GM23338 (cell line): ENCODE data around the gene ISG15. TPM values are rescaled to one million over a fixed set of nuclear protein-coding genes. Genes with fewer than 3 reads are reported as not detected.
"Not testable (repeated sequence)": the region's sequence is repeated elsewhere in the genome, so short reads cannot be mapped to it uniquely, and the experiment has no call there.

Source experiments
- ATAC-seq: fragments of 200-7000 bp; cut with Tn5 transposase; 3 replicates; pipeline ENCODE4 v1.9.1; 2020
- DNase-seq: peaks from one replicate; pipeline ENCODE4 v3.0.0-alpha.2; 2015; ENCODE audit warnings: low spot score
- H2AFZ ChIP-seq: fragments of 200-600 bp; sonication (generic); 2 replicates; pipeline ENCODE4 v1.8.0; 2016; ENCODE audit warnings: antibody characterized with exemption, mild to moderate bottlenecking, moderate library complexity
- H3F3A ChIP-seq: fragments of 200-600 bp; sonication (generic); replicated peaks from 2 replicates; pipeline ENCODE4 v1.8.0; 2017; ENCODE audit warnings: antibody characterized with exemption, mixed run types, low read depth
- H3K27ac ChIP-seq: fragments of 200-600 bp; sonication (generic); 2 replicates; pipeline ENCODE4 v1.6.1; 2016; ENCODE audit warnings: low read depth
- H3K27me3 ChIP-seq: fragments of 200-600 bp; sonication (generic); 2 replicates; pipeline ENCODE4 v1.8.0; 2016; ENCODE audit warnings: mild to moderate bottlenecking, mixed run types, moderate library complexity; ENCODE audit not compliant: insufficient read depth
- H3K36me3 ChIP-seq: fragments of 200-600 bp; sonication (generic); 2 replicates; pipeline ENCODE4 v1.8.0; 2016; ENCODE audit warnings: mild to moderate bottlenecking; ENCODE audit not compliant: insufficient read depth
- H3K4me1 ChIP-seq: fragments of 200-600 bp; sonication (generic); 2 replicates; pipeline ENCODE4 v1.8.0; 2016; ENCODE audit warnings: mild to moderate bottlenecking, moderate library complexity; ENCODE audit not compliant: insufficient read depth
- H3K4me2 ChIP-seq: fragments of 200-600 bp; sonication (generic); 2 replicates; pipeline ENCODE4 v1.7.1; 2017; ENCODE audit warnings: mixed run types
- H3K4me3 ChIP-seq: fragments of 200-600 bp; sonication (generic); 2 replicates; pipeline ENCODE4 v1.6.1; 2016; ENCODE audit warnings: mixed run types
- H3K79me2 ChIP-seq: fragments of 200-600 bp; sonication (generic); replicated peaks from 2 replicates; pipeline ENCODE4 v1.8.0; 2017; ENCODE audit warnings: mild to moderate bottlenecking; ENCODE audit not compliant: insufficient read depth
- H3K9me2 ChIP-seq: fragments of 200-600 bp; sonication (generic); 2 replicates; pipeline ENCODE4 v1.8.0; 2017; ENCODE audit not compliant: insufficient read depth
- H4K20me1 ChIP-seq: fragments of 200-600 bp; sonication (generic); replicated peaks from 2 replicates; pipeline ENCODE4 v1.8.0; 2017; ENCODE audit warnings: mild to moderate bottlenecking; ENCODE audit not compliant: insufficient read depth
- H3K27ac Mint-ChIP-seq: 2 replicates; pipeline ENCODE4 v1.8.0; 2020; ENCODE audit warnings: inconsistent platforms, mild to moderate bottlenecking, moderate library complexity, mixed read lengths
- H3K27me3 Mint-ChIP-seq: 3 replicates; pipeline ENCODE4 v1.8.0; 2022; ENCODE audit warnings: low read depth, mild to moderate bottlenecking, moderate library complexity, mixed read lengths, inconsistent platforms; ENCODE audit not compliant: insufficient read depth, poor library complexity
- H3K36me3 Mint-ChIP-seq: 3 replicates; pipeline ENCODE4 v1.8.0; 2021; ENCODE audit warnings: low read depth, mild to moderate bottlenecking, inconsistent platforms, moderate library complexity, mixed read lengths
- H3K4me1 Mint-ChIP-seq: 3 replicates; pipeline ENCODE4 v1.8.0; 2020; ENCODE audit warnings: mild to moderate bottlenecking, inconsistent platforms, mixed read lengths
- H3K4me3 Mint-ChIP-seq: 3 replicates; pipeline ENCODE4 v1.8.0; 2021; ENCODE audit warnings: moderate library complexity, mild to moderate bottlenecking, inconsistent platforms, mixed read lengths
- H3K9me3 Mint-ChIP-seq: 3 replicates; pipeline ENCODE4 v1.8.0; 2020; ENCODE audit warnings: moderate library complexity, mild to moderate bottlenecking, inconsistent platforms, mixed read lengths
- CREB1 ChIP-seq: fragments of 250-450 bp; sonication (Bioruptor Pico); IDR thresholded peaks from 2 replicates; pipeline ENCODE4 v1.5.0; 2020; ENCODE audit warnings: low read depth, mild to moderate bottlenecking, moderate library complexity
- CTCF ChIP-seq, 2 experiments: fragments of 200-600 bp in 1 of 2; sonication (generic) in 1 of 2; conservative IDR thresholded peaks; 2 replicates each; pipeline versions ENCODE4 v1.5.1 to v1.6.1; 2016 to 2017; ENCODE audit warnings: antibody characterized with exemption in 2 of 2, low read depth in 2 of 2, mild to moderate bottlenecking in 2 of 2, moderate library complexity in 1 of 2
- EZH2phosphoT487 ChIP-seq: fragments of 200-600 bp; sonication (generic); IDR thresholded peaks from one replicate; pipeline ENCODE4 v1.8.1; 2018; ENCODE audit warnings: antibody characterized with exemption; ENCODE audit not compliant: unreplicated experiment
- STAT1 ChIP-seq: IDR thresholded peaks from one replicate; pipeline ENCODE4 v1.6.1; 2016; ENCODE audit warnings: antibody characterized with exemption; ENCODE audit not compliant: unreplicated experiment
- ZNF114 ChIP-seq: fragments of 250-450 bp; sonication (Bioruptor Pico); IDR thresholded peaks from 2 replicates; pipeline ENCODE4 v1.5.0; 2020; ENCODE audit warnings: mild to moderate bottlenecking, moderate library complexity
- polyA plus RNA-seq: library from polyadenylated mRNA; unstranded; fragments of >200 nt; fragmentation: Nextera tagmentation; extraction: Ambion mirVana; gene quantifications from 2 replicates; pipeline ENCODE4 v1.2.1, GENCODE V29; 2016
- total RNA-seq: library from RNA; depleted of rRNA; stranded (reverse); fragments of >200 nt; shearing (Covaris generic); gene quantifications from 2 replicates; pipeline ENCODE4 v1.2.3, GENCODE V29; 2014

ISG15 gene
- total and polyA plus RNA-seq, 2 experiments from 2014 or later = 52.9 to 101 TPM

GRCh38 chr1:1018321-1018685, 5.0 kb downstream of the ISG15 start:
- Mint-ChIP-seq H3K27me3 (peaks cover 40% of the 10 kb centered on the region), H3K4me1 (peaks cover 39% of the 10 kb centered on the region), H3K36me3 (peaks cover 18% of the 10 kb centered on the region)
- not testable (repeated sequence) for H3K27ac ChIP-seq, H3K79me2 ChIP-seq, H3K4me3 Mint-ChIP-seq, DNase-seq, H3K27ac Mint-ChIP-seq, ATAC-seq, H2AFZ ChIP-seq, H3K9me3 Mint-ChIP-seq, H3F3A ChIP-seq, H3K9me2 ChIP-seq, H3K4me3 ChIP-seq, H3K4me2 ChIP-seq, H3K27me3 ChIP-seq, H3K36me3 ChIP-seq, H4K20me1 ChIP-seq
- peaks cover 35% of the 10 kb centered on the region for H3K4me1 ChIP-seq

DNA sequence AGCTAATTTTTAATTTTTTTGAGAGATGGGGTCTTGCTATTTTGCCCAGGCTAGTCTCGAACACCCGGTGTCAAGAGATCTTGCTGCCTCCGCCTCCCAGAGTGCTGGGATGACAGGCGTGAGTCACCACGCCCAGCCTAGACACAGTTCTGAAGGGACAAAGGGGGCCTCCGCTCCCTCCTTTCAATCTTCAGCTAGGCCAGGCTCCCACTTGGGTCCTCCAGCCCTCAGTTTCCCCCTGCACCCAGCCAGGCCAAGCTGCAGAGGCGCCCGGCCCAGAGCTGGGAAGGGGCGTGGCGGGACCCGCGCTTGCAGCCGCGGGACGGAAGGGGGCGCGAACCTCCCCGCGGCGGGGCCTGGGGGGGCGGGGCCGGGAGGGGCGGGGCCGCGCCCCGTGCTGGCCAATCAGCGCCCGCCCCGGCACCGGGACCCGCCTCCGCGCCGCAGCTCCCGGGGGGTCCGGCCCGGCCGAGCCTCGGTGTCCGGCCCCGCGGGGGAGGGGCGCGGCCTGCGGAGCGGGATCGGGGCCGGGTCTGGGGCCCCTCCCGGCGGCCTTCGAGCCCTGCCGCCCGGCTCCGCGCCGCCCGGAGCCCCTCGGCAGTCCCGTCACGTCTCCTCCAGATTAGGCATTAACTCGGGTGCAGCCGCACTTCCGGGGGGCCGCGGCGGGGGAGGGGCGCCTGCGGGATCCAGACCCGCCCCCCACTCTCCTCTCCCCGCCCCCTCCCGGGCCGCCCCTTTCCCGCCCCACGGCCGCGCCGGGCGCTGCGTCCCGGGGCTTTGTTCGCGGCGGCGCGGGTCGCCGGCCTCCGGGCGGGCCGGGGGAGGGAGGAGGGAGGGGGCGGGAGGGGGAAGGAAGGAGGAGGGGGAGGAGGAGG, 6.1 kb downstream of the ISG15 start:
- Mint-ChIP-seq H3K27ac (no peak overlapping the region), H3K4me3 (peak overlapping the region; percentile 30; the same call in 1 of the 3 replicates), H3K36me3 (peaks cover 20% of the 10 kb centered on the region), H3K27me3 (peaks cover 32% of the 10 kb centered on the region), H3K9me3 (no peaks in the 10 kb centered on the region; the same call in 2 of the 3 replicates), H3K4me1 (peaks cover 32% of the 10 kb centered on the region)
- H3K27ac ChIP-seq = no peak overlapping the region
- 0 out of 2 replicates have a peak, but pooled peaks have one; percentile 6 for TF ChIP-seq CREB1 (CRISPR knock-in tag)
- peak; percentile 76; the same call in 1 of the 2 replicates for TF ChIP-seq ZNF114
- TF ChIP-seq STAT1 = no peak
- TF ChIP-seq EZH2phosphoT487 = no peak
- TF ChIP-seq CTCF (conservative IDR thresholded peaks at IDR 0.05; ENCODE audit: low read depth in 2 of 2) = peak in 1 of 2 experiments; percentile 59; a peak in 3 of 4 replicates
- DNase-seq = peak; percentile 83
- 0 out of 2 replicates have a peak overlapping the region, but pooled peaks have one; percentile 30 for H3K4me3 ChIP-seq
- H3K79me2 ChIP-seq = 0 out of 2 replicates have a peak, but pooled peaks cover 5% of the 10 kb centered on the region
- peak; percentile 13 for ATAC-seq
- peaks cover 2% of the 10 kb centered on the region; the same call in 1 of the 2 replicates for H3K27me3 ChIP-seq
- H3K4me1 ChIP-seq = peaks cover 36% of the 10 kb centered on the region
- no peak overlapping the region; the same call in 1 of the 2 replicates for H2AFZ ChIP-seq
- 0 out of 2 replicates have a peak, but pooled peaks cover 4% of the 10 kb centered on the region for H4K20me1 ChIP-seq
- no peaks in the 10 kb centered on the region for H3F3A ChIP-seq
- H3K36me3 ChIP-seq = no peaks in the 10 kb centered on the region
- H3K9me2 ChIP-seq = no peaks in the 10 kb centered on the region
- no peak overlapping the region for H3K4me2 ChIP-seq

- Mint-ChIP-seq H3K27ac (no peak within 1 kb of the TSS), H3K9me3 (no peaks in the 10 kb centered on the region; the same call in 2 of the 3 replicates), H3K4me1 (peaks cover 29% of the 10 kb centered on the region), H3K27me3 (peaks cover 27% of the 10 kb centered on the region), H3K4me3 (peak within 1 kb of the TSS; percentile 67), H3K36me3 (peaks cover 20% of the 10 kb centered on the region)
- Histone ChIP-seq H3K36me3 (no peaks in the 10 kb centered on the region), H3K4me3 (peak within 1 kb of the TSS; percentile 68), H2AFZ (no peak within 1 kb of the TSS; the same call in 1 of the 2 replicates), H3K27me3 (peaks cover 2% of the 10 kb centered on the region; the same call in 1 of the 2 replicates), H3K79me2 (0 out of 2 replicates have a peak, but pooled peaks cover 5% of the 10 kb centered on the region), H4K20me1 (0 out of 2 replicates have a peak, but pooled peaks cover 4% of the 10 kb centered on the region), H3K4me2 (peak within 1 kb of the TSS; percentile 94), H3K9me2 (no peaks in the 10 kb centered on the region), H3K27ac (no peak within 1 kb of the TSS), H3K4me1 (peaks cover 33% of the 10 kb centered on the region), H3F3A (no peaks in the 10 kb centered on the region)
- DNase-seq (peak; percentile 45), ATAC-seq (peak; percentile 7; the same call in 2 of the 3 replicates)
- no peak for TF ChIP-seq EZH2phosphoT487
These were observed 6.7 kb downstream of the ISG15 start, which contains the start of gene AGRN for GRCh38 chr1:1020000-1020404. Gene AGRN (plus strand): TSS chr1:1020120. CDS start chr1:1020173, 53 bp downstream.
